ENCODE results near the gene SNORC.

GRCh38 chr2:232829988-232830387 is 40.1 kb upstream of the SNORC start:
- TF ChIP-seq, protein P1, sequence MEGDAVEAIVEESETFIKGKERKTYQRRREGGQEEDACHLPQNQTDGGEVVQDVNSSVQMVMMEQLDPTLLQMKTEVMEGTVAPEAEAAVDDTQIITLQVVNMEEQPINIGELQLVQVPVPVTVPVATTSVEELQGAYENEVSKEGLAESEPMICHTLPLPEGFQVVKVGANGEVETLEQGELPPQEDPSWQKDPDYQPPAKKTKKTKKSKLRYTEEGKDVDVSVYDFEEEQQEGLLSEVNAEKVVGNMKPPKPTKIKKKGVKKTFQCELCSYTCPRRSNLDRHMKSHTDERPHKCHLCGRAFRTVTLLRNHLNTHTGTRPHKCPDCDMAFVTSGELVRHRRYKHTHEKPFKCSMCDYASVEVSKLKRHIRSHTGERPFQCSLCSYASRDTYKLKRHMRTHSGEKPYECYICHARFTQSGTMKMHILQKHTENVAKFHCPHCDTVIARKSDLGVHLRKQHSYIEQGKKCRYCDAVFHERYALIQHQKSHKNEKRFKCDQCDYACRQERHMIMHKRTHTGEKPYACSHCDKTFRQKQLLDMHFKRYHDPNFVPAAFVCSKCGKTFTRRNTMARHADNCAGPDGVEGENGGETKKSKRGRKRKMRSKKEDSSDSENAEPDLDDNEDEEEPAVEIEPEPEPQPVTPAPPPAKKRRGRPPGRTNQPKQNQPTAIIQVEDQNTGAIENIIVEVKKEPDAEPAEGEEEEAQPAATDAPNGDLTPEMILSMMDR (IDR thresholded peaks at IDR 0.05) = no peak
- no peak for TF ChIP-seq POLR2A (IDR thresholded peaks at IDR 0.05)
